IPS-NIHi7 (cell line): ENCODE results near the gene TIMP4.
A peak's percentile ranks its signal among the peaks of the same experiment; 100 is the strongest.

ENCODE experiments used
- DNase-seq: peaks from one replicate; pipeline ENCODE4 v3.0.0; 2012; ENCODE audit warnings: mixed read lengths; ENCODE audit errors: extremely low spot score

Gene TIMP4

GRCh38 chr3:12147049-12147780, 11.5 kb downstream of the TIMP4 start:
- no peak for DNase-seq

- DNase-seq, result no peak
Observed at GRCh38 chr3:12143949-12144504, 14.7 kb downstream of the TIMP4 start.

- no peak for DNase-seq
Observed at GRCh38 chr3:12142476-12142875, 16.2 kb downstream of the TIMP4 start.

GRCh38 chr3:12141350-12141749, 17.4 kb downstream of the TIMP4 start:
- DNase-seq, result no peak

- peak; percentile 70 for DNase-seq
Observed at GRCh38 chr3:12139111-12139511, 19.6 kb downstream of the TIMP4 start.

GRCh38 chr3:12138044-12138443, 20.7 kb downstream of the TIMP4 start:
- DNase-seq, result peak; percentile 32

GRCh38 chr3:12136371-12136770, 22.3 kb downstream of the TIMP4 start:
- no peak for DNase-seq

- DNase-seq, result peak; percentile 81
Observed at GRCh38 chr3:12135029-12135657, 23.6 kb downstream of the TIMP4 start.

GRCh38 chr3:12132881-12133280, 25.8 kb downstream of the TIMP4 start:
- DNase-seq, result no peak

GRCh38 chr3:12131351-12132090, 27.2 kb downstream of the TIMP4 start:
- DNase-seq, result no peak

GRCh38 chr3:12127391-12127790, 31.3 kb downstream of the TIMP4 start:
- DNase-seq, result no peak

- no peak for DNase-seq
Observed at GRCh38 chr3:12125772-12126171, 32.9 kb downstream of the TIMP4 start.

- DNase-seq, result no peak
Observed at GRCh38 chr3:12121466-12121865, 37.2 kb downstream of the TIMP4 start.

GRCh38 chr3:12120374-12121140, 38.2 kb downstream of the TIMP4 start:
- no peak for DNase-seq

GRCh38 chr3:12117473-12117872, 41.2 kb downstream of the TIMP4 start:
- no peak for DNase-seq

- no peak for DNase-seq
Observed at GRCh38 chr3:12116870-12117269, 41.8 kb downstream of the TIMP4 start.

GRCh38 chr3:12115849-12116248, 42.9 kb downstream of the TIMP4 start:
- DNase-seq, result no peak

- DNase-seq, result no peak
Observed at GRCh38 chr3:12115104-12115503, 43.6 kb downstream of the TIMP4 start.

GRCh38 chr3:12114251-12114650, 44.5 kb downstream of the TIMP4 start:
- no peak for DNase-seq

GRCh38 chr3:12107071-12107713, 51.5 kb downstream of the TIMP4 start:
- DNase-seq, result no peak
